Esophagus squamous epithelium (tissue), 4 donors: ENCODE measurements around the gene TRMU.

ENCODE experiments used
- CTCF ChIP-seq, 6 experiments: fragments of 450-650 bp in 4 of 6; fragments of 200-600 bp in 2 of 6; sonication (generic) in 2 of 6; IDR thresholded peaks; one replicate each; pipeline ENCODE4 v1.5.1; 2016 to 2019; ENCODE audit warnings: antibody characterized with exemption in 6 of 6, mild to moderate bottlenecking in 4 of 6, moderate library complexity in 4 of 6
- POLR2A ChIP-seq, 4 donors: fragments of 450-650 bp; IDR thresholded peaks; one replicate each; pipeline ENCODE4 v1.6.1; 2017; ENCODE audit warnings: antibody characterized with exemption in 4 of 4, mild to moderate bottlenecking in 4 of 4, moderate library complexity in 3 of 4

- TF ChIP-seq CTCF (IDR thresholded peaks at IDR 0.05) (no peak), POLR2A (IDR thresholded peaks at IDR 0.05) (no peak)
Measured at GRCh38 chr22:46370584-46371291, 35.2 kb downstream of the TRMU start.
